DMS114 treated with DMSO at 0.1 percent for 48 hours (cell line): ENCODE data around the gene RBX1.

Experiments
- DNase-seq: peaks from one replicate; lab custom pipeline; 2025; ENCODE audit not compliant: unreplicated experiment; lab: John Stamatoyannopoulos, UW

The RBX1 gene

GRCh38 chr22:41021613-41022454 lies 70.7 kb downstream of the RBX1 start:
- peak; percentile 29 for DNase-seq

DNA sequence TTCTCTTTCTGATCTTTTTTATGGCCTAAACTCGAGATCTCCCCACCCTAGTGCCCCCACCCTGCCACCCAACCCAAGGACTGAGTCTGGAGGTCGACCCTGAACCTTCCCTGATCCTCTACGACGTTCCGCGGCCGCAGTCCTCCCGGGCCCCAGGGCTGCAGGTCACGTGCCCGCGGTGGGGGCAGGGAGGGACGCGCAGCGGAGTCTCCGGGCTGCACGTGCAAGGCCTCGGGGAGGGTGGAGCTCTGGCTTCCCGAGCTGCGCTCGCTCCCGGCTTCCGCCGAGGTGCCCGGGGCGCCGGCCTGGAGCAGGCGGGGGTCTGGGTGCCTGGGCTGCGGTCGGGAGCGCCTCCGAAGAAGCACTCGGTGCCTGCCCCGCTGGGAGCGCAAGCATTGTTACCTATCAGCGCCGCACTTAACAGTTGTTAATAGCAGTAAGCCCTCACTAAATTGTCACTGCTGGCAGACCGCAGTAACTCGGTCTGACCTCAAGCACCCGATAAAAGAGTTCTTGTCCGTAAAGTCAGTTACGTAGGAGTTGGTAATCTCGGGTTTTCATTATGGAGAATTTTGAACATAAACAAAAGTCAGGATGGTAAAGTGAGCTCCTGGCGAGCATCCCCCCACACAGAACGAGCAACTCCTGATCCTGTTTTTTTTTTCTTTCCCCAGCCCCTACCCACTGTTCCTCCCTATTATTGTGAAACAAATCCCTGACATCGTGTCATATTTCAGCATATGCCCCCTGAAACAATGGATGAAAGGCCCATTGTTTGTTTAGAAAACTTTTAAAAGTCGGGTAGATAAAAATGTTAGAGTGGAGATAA lies 71.5 kb downstream of the RBX1 start:
- peak; percentile 38 for DNase-seq
